Measurements from ENCODE around the gene CDH4.

DNA sequence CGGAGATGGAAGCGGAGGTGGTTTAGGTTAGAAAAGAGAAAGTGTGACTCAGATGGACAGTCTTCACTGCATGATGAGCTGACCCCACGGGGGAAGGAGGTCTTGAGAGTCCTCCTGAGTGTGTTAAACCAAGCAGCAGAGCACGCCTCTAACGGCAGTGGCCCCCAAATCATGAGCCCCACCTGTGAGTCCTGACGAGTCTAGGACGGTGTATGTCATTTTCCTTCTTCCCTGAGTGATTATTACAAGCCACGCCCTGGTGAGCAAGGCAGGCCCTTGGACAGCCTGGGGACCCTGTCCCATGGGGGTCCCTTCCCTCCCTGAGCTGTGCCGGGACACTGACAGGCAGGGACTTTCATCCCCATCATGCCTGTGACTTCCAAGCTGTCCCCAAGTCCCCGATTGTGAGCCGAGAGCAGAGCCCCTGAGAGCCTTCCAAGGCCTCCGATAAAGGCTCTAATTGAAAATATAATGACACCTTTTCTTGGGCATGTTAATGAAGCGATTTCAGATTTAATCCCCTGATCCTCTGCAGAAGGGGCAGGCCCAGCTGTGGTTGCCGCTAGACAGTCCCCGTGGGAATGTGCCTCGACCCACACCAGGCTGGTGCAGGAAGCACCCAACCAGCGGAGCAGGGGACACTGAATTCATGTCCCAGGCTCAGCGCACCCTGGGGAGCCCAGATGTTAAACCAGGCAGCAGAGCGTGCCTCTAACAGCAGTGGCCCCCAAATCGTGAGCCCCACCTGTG, 493.5 kb downstream of the CDH4 start:
- TF ChIP-seq, protein P1, sequence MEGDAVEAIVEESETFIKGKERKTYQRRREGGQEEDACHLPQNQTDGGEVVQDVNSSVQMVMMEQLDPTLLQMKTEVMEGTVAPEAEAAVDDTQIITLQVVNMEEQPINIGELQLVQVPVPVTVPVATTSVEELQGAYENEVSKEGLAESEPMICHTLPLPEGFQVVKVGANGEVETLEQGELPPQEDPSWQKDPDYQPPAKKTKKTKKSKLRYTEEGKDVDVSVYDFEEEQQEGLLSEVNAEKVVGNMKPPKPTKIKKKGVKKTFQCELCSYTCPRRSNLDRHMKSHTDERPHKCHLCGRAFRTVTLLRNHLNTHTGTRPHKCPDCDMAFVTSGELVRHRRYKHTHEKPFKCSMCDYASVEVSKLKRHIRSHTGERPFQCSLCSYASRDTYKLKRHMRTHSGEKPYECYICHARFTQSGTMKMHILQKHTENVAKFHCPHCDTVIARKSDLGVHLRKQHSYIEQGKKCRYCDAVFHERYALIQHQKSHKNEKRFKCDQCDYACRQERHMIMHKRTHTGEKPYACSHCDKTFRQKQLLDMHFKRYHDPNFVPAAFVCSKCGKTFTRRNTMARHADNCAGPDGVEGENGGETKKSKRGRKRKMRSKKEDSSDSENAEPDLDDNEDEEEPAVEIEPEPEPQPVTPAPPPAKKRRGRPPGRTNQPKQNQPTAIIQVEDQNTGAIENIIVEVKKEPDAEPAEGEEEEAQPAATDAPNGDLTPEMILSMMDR (conservative IDR thresholded peaks at IDR 0.05): no peak
- no peak for TF ChIP-seq ZFX (IDR thresholded peaks at IDR 0.05)

Data from C4-2B (cell line).